GM12864 (cell line): ENCODE results near the gene ZNF485.
A peak's percentile ranks its signal among the peaks of the same experiment; 100 is the strongest.
"Not testable (repeated sequence)": the region's sequence is repeated elsewhere in the genome, so short reads cannot be mapped to it uniquely, and the experiment has no call there.

ENCODE experiments used
- DNase-seq: peaks from one replicate; pipeline ENCODE4 v3.0.0-alpha.2; 2011; ENCODE audit warnings: low read depth
- H3K4me3 ChIP-seq: 2 replicates; pipeline ENCODE4 v1.5.1; 2011; ENCODE audit warnings: mild to moderate bottlenecking, low read depth, low read length, control low read depth
- TF ChIP-seq, protein P1 (sequence below): IDR thresholded peaks from 2 replicates; pipeline ENCODE4 v1.5.1; 2011; ENCODE audit warnings: low read depth, mild to moderate bottlenecking, moderate library complexity, low read length, control low read depth, inconsistent platforms; ENCODE audit errors: missing control alignments

The ZNF485 gene

DNA sequence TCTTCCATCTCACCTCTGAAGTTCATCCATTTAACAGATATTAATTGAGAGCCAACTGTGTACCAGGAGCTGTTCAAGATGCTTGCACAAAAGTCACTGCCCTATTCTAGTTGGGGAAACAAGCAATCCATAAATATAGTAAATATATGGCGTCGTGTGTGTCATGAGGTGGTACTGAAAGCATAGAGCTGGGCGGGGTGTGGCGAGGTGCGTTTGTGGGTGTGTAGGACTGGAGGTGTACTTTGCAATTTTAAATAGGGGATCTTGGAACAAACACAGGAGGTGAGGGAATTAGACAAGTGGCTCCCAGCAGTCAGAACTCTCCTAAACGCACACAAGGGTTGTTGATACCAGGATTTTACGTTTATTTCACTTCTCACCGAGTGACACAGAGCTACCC, 31.3 kb upstream of the ZNF485 start:
- no peak for DNase-seq
- TF ChIP-seq, protein P1, sequence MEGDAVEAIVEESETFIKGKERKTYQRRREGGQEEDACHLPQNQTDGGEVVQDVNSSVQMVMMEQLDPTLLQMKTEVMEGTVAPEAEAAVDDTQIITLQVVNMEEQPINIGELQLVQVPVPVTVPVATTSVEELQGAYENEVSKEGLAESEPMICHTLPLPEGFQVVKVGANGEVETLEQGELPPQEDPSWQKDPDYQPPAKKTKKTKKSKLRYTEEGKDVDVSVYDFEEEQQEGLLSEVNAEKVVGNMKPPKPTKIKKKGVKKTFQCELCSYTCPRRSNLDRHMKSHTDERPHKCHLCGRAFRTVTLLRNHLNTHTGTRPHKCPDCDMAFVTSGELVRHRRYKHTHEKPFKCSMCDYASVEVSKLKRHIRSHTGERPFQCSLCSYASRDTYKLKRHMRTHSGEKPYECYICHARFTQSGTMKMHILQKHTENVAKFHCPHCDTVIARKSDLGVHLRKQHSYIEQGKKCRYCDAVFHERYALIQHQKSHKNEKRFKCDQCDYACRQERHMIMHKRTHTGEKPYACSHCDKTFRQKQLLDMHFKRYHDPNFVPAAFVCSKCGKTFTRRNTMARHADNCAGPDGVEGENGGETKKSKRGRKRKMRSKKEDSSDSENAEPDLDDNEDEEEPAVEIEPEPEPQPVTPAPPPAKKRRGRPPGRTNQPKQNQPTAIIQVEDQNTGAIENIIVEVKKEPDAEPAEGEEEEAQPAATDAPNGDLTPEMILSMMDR, result no peak
- H3K4me3 ChIP-seq, result peak overlapping the region; percentile 54; the same call in 1 of the 2 replicates

DNA sequence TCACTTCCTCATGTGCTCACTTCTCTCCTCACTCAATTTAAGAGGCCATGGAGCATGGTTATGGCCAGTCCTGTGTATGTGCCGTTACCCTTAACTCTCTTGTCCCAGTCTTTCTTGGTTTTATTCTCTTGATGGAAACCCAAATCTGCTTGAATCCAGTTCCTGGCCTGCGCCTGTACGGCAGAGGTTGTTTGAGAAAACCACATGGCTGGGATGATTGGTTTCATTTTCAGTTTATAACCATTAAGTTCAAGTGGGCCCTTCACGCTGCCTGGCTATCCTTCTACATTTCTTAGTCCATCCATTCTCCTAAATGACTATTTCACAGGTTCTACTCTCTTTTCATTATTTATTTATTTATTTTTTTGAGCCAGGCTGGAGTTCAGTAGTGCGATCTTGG, 30.2 kb upstream of the ZNF485 start:
- DNase-seq, result no peak
- no peak overlapping the region for H3K4me3 ChIP-seq
- TF ChIP-seq, protein P1, result no peak

DNA sequence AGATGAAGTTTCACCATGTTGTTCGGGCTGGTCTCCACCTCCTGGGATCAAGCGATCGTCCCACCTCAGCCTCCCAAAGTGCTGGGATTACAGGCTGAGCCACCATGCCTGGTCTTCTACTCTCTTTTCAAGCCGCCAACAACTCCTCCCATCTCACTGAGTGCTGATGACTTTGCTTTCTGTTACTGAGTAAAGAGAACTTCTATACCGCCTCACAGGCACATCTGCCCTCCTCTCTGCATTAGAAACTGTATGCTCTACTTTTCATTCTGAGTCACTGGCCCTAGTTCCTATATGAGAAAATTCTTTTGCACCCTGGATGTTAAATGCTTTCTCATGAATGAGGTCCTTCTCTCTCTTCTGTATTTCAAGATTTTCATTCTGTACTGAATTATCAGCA, 29.7 kb upstream of the ZNF485 start:
- no peak for DNase-seq
- H3K4me3 ChIP-seq, result no peak overlapping the region
- TF ChIP-seq, protein P1, result no peak

DNA sequence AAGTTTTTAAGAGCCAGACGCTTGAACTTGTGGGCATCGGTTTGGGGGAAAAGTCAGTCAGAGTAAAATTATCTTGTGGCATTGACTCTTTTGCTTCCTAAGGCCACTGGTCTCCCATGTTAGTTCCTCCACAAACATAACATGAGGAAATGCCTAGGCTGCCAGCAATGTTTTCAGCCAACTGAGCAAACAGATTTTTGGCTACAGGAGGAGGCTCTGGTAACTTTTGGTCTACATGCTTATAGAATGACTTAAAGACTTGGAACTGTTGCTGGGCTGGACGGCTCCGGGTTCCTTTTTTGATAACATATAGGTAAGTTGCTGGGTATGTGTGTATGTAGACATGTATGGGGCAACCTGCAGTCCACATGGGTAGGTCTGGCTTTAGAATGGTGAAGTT, 22.2 kb upstream of the ZNF485 start:
- DNase-seq, result no peak
- no peak overlapping the region for H3K4me3 ChIP-seq
- TF ChIP-seq, protein P1, result no peak

DNA sequence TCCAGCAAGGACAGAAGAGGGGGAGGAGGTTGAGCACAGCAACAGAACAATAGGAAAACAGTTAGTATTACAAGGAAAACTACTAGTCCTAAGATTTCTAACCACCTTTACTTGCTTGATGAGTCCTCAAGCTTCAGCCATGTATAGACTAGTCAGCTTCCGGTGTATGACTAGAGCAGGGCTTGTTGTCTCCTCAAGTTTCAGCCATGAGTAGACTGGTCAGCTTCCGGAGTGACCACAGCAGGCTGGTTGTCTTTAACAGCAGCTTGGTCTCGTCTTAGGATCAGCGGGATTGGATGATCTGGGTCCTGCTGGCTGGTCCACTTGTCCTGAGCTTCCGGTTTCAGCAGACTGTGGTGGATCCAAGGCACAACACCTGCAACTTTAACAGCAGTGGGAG, 21.2 kb upstream of the ZNF485 start:
- DNase-seq, result no peak
- TF ChIP-seq, protein P1, result no peak
- H3K4me3 ChIP-seq, result no peak overlapping the region

DNA sequence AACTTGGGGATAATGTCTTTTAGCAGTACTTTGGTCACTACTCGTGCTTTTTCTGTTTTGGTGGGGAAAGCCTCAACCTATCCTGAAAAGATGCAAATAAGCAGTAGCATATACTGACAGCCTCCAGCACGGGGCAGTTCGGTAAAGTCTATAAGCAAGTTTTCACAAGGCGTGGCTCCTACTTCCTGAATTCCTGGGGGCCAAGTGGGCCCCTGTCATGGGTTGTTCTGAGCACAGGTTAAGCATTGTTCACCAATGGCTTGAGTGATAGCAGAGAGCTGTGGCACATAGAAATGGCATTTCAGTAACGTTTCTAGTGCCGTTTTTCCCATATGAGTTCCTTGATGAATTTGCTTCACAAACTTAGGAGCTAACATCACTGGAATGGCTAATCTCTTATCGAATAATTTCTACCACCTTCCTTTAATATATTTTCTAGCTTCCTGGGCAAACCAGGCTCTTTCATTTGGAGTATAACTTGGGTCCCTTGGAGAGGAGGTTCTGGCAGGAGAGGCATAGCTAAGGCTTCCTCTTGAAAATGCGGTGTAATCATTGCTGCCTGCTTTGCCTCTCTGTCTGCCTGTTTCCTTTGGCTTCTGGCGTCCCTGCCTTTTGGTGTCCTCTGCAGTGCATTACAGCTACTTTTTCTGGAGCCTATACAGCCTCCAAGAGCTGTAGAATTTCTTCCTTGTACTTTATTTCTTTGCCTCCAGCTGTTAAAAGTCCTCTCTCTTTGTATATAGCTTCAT, 20.1 kb upstream of the ZNF485 start:
- DNase-seq, result no peak
- TF ChIP-seq, protein P1, result no peak
- H3K4me3 ChIP-seq, result no peak overlapping the region

DNA sequence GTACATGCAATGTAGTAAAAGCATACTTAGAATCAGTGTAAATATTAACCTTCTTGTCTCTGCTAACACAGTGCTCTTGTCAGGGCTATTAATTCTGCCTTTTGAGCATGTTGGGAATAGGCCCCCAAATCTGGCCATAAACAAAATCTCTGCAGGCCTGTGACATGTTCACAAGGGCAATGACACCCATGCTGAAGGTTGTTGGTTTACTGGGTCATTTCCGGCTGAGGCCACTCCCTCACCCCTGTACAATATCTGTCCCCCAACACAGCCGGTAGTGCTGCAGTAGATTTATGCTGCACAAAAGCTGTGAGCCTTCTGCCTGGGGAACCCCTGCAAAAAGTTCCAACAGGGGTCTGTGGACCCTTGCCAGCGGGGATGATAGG, 19.5 kb upstream of the ZNF485 start:
- not testable (repeated sequence) for DNase-seq, H3K4me3 ChIP-seq
